Activated B cell treated with CpG ODN at 0.5 μM for 24 hours (primary cell): ENCODE data around the gene GARNL3. TPM values are rescaled to one million over a fixed set of nuclear protein-coding genes. Genes with fewer than 3 reads are reported as not detected.

Experiments
- ATAC-seq: fragments of 200-7000 bp; cut with Tn5 transposase; one replicate; pipeline ENCODE4 v1.10.0; 2021; ENCODE audit warnings: low read depth, mild to moderate bottlenecking, moderate library complexity
- CTCF ChIA-PET: fragments of 350-600 bp; sonication (Branson Sonifier 250); formaldehyde crosslinking; loops from one replicate; lab custom pipeline; 2021; ENCODE audit warnings: antibody characterized with exemption; lab: Charles Lee
- POLR2A ChIA-PET: fragments of 350-600 bp; sonication (Branson Sonifier 250); formaldehyde crosslinking; loops from one replicate; lab custom pipeline; 2021; ENCODE audit warnings: antibody characterized with exemption; lab: Charles Lee
- DNase-seq: peaks from one replicate; pipeline ENCODE4 v3.0.0; 2022
- H3K27ac Mint-ChIP-seq: one replicate; pipeline ENCODE4 v1.8.0; 2020; ENCODE audit warnings: mixed read lengths
- H3K27me3 Mint-ChIP-seq: one replicate; pipeline ENCODE4 v1.8.0; 2021; ENCODE audit warnings: mixed read lengths
- H3K36me3 Mint-ChIP-seq: one replicate; pipeline ENCODE4 v1.8.0; 2021; ENCODE audit warnings: low read depth, mixed read lengths
- H3K4me1 Mint-ChIP-seq: one replicate; pipeline ENCODE4 v1.8.0; 2021; ENCODE audit warnings: mixed read lengths
- H3K4me3 Mint-ChIP-seq: one replicate; pipeline ENCODE4 v1.8.0; 2020; ENCODE audit warnings: mild to moderate bottlenecking, mixed read lengths
- H3K9me3 Mint-ChIP-seq: one replicate; pipeline ENCODE4 v1.8.0; 2020; ENCODE audit warnings: mixed read lengths
- intact Hi-C: fragments of 100-400 bp; cut with micrococcal nuclease; formaldehyde crosslinking; loops from one replicate; pipeline ENCODE4 v1.15.1; 2024
- total RNA-seq: library from RNA; stranded (reverse); gene quantifications from 2 replicates; pipeline ENCODE4 v1.2.3, GENCODE V29; 2022
- TF ChIP-seq, protein P1 (sequence below): fragments of 200-600 bp; IDR thresholded peaks from one replicate; pipeline ENCODE4 v1.8.0; 2022; ENCODE audit warnings: antibody characterized with exemption, mild to moderate bottlenecking

Gene GARNL3
- total RNA-seq, 1 donor from 2014 or later = 10.4 TPM

- ChIA-PET CTCF (interaction anchor here (0.8 to 2.5 kb wide), 8 partner anchors 59 to 482 kb away, joined by 3 to 23 read pairs (median 3); partner anchors contain the start of gene RALGPS1), POLR2A (interaction anchor here (0.5 to 2.3 kb wide), 20 partner anchors 8 to 1633 kb away, joined by 3 to 44 read pairs (median 4); partner anchors contain the start of genes LRSAM1, RPL12, ST6GALNAC4 and URM1)
- H3K4me3 Mint-ChIP-seq = peak overlapping the region; percentile 83
- H3K9me3 Mint-ChIP-seq = no peaks in the 10 kb centered on the region
- TF ChIP-seq, protein P1, sequence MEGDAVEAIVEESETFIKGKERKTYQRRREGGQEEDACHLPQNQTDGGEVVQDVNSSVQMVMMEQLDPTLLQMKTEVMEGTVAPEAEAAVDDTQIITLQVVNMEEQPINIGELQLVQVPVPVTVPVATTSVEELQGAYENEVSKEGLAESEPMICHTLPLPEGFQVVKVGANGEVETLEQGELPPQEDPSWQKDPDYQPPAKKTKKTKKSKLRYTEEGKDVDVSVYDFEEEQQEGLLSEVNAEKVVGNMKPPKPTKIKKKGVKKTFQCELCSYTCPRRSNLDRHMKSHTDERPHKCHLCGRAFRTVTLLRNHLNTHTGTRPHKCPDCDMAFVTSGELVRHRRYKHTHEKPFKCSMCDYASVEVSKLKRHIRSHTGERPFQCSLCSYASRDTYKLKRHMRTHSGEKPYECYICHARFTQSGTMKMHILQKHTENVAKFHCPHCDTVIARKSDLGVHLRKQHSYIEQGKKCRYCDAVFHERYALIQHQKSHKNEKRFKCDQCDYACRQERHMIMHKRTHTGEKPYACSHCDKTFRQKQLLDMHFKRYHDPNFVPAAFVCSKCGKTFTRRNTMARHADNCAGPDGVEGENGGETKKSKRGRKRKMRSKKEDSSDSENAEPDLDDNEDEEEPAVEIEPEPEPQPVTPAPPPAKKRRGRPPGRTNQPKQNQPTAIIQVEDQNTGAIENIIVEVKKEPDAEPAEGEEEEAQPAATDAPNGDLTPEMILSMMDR = no peak
- intact Hi-C loops = loop anchor here (1.0 to 5.0 kb wide), 4 partner anchors 55 to 456 kb away; partner anchors contain the start of genes LRSAM1, RPL12 and STXBP1
- no peaks in the 10 kb centered on the region for H3K36me3 Mint-ChIP-seq
- ATAC-seq (no peak), DNase-seq (no peak)
- peak overlapping the region; percentile 18 for H3K27ac Mint-ChIP-seq
- peaks cover 10% of the 10 kb centered on the region for H3K4me1 Mint-ChIP-seq
- no peaks in the 10 kb centered on the region for H3K27me3 Mint-ChIP-seq
These were observed 131.8 kb downstream of the GARNL3 start for GRCh38 chr9:127396253-127396807.

DNA sequence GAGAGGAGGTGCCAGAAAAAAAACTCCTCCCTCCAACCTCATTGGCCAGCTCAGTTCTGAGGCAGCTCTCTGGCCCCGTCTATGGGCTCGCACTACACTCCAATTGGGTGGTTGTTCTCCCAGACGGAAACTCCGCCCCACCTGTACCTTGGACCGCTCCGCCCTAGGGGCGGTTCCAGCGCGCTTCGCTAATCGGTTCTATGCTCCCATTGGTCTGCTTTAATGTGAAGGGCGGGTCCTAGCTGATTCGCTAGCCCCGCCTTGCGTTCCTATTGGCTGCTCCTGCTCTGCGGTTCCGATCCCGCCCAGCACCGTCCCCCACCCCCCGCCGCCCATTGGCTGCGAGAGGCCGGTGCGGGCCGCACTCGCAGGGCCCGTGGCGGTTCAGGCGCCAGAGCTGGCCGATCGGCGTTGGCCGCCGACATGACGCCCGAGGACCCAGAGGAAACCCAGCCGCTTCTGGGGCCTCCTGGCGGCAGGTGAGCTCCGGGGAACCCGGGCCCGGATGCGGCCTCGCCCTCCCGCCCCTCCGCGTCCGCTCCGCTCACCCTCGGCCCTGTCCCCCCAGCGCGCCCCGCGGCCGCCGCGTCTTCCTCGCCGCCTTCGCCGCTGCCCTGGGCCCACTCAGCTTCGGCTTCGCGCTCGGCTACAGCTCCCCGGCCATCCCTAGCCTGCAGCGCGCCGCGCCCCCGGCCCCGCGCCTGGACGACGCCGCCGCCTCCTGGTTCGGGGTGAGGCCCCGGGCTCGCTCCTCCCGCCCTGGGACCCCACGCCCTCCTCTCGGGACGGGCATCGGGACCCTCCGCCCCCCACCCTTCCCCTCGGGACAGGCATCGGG is 132.5 kb downstream of the GARNL3 start, which contains the start of gene SLC2A8:
Gene SLC2A8 (plus strand): TSS at position 362 of the 838 bp plus-strand sequence. CDS start 62 bp downstream, at position 424.
- ChIA-PET POLR2A (interaction anchor here (0.5 to 2.3 kb wide), 22 partner anchors 9 to 1742 kb away, joined by 3 to 44 read pairs (median 4); partner anchors contain the start of genes LRSAM1, RPL12, ST6GALNAC4 and URM1), CTCF (interaction anchor here (0.8 to 2.5 kb wide), 8 partner anchors 58 to 483 kb away, joined by 3 to 23 read pairs (median 3); partner anchors contain the start of gene RALGPS1)
- TF ChIP-seq, protein P1 = no peak
- peaks cover 10% of the 10 kb centered on the region for H3K4me1 Mint-ChIP-seq
- no peaks in the 10 kb centered on the region for H3K9me3 Mint-ChIP-seq
- peak within 1 kb of the TSS; percentile 35 for H3K27ac Mint-ChIP-seq
- intact Hi-C loops = loop anchor here (1.0 to 5.0 kb wide), 6 partner anchors 27 to 456 kb away; partner anchors contain the start of genes LRSAM1, RPL12, STXBP1 and ZNF79
- ATAC-seq (peak; percentile 94), DNase-seq (peak; percentile 93)
- peak within 1 kb of the TSS; percentile 83 for H3K4me3 Mint-ChIP-seq
- H3K36me3 Mint-ChIP-seq = no peaks in the 10 kb centered on the region
- H3K27me3 Mint-ChIP-seq = no peaks in the 10 kb centered on the region

GRCh38 chr9:127397646-127398274 is 133.2 kb downstream of the GARNL3 start:
- POLR2A ChIA-PET = interaction anchor here (0.6 to 2.3 kb wide), 7 partner anchors 26 to 1742 kb away, joined by 3 to 44 read pairs (median 5); partner anchors contain the start of genes LRSAM1, RPL12 and ZNF79
- no peaks in the 10 kb centered on the region for H3K27me3 Mint-ChIP-seq
- no peak overlapping the region for H3K27ac Mint-ChIP-seq
- CTCF ChIA-PET = interaction anchor here (1.1 to 2.5 kb wide), 5 partner anchors 114 to 188 kb away, joined by 3 to 23 read pairs (median 3); no protein-coding TSS in a partner anchor
- H3K4me3 Mint-ChIP-seq = peak overlapping the region; percentile 83
- intact Hi-C loops = loop anchor here (1.0 to 5.0 kb wide), 5 partner anchors 27 to 457 kb away; partner anchors contain the start of genes STXBP1 and ZNF79
- ATAC-seq (no peak), DNase-seq (peak; percentile 32)
- H3K4me1 Mint-ChIP-seq = peaks cover 10% of the 10 kb centered on the region
- H3K36me3 Mint-ChIP-seq = no peaks in the 10 kb centered on the region
- TF ChIP-seq, protein P1 = no peak
- no peaks in the 10 kb centered on the region for H3K9me3 Mint-ChIP-seq

GRCh38 chr9:127398275-127398647 is 133.7 kb downstream of the GARNL3 start:
- POLR2A ChIA-PET = interaction anchor here (2.3 kb wide), 1 partner anchor 173 kb away, joined by 28 read pairs; no protein-coding TSS in a partner anchor
- ATAC-seq = no peak

More at GRCh38 chr9:127398275-127398647, 133.7 kb downstream of the GARNL3 start:
- peak overlapping the region; percentile 12 for H3K27ac Mint-ChIP-seq
- peak overlapping the region; percentile 83 for H3K4me3 Mint-ChIP-seq
- TF ChIP-seq, protein P1 = no peak
- DNase-seq = no peak
- no peaks in the 10 kb centered on the region for H3K36me3 Mint-ChIP-seq
- peaks cover 10% of the 10 kb centered on the region for H3K4me1 Mint-ChIP-seq
- intact Hi-C loops = loop anchor here (1.0 to 5.0 kb wide), 2 partner anchors 184 to 214 kb away; partner anchors contain the start of gene STXBP1
- CTCF ChIA-PET = interaction anchor here (1.6 to 2.5 kb wide), 2 partner anchors 114 to 184 kb away, joined by 3 to 23 read pairs; no protein-coding TSS in a partner anchor
- H3K9me3 Mint-ChIP-seq = no peaks in the 10 kb centered on the region
- H3K27me3 Mint-ChIP-seq = no peaks in the 10 kb centered on the region
